Activated CD8-positive, alpha-beta memory T cell treated with anti-CD3 and anti-CD28 coated beads, Interleukin-2, amount 50 U/mL, for 4 hours (primary cell): ENCODE results near the gene MRTFB.

Source experiments
- DNase-seq: peaks from one replicate; pipeline ENCODE4 v3.0.0-alpha.2; 2020

The MRTFB gene

GRCh38 chr16:14296663-14297062 is 225.5 kb downstream of the MRTFB start:
- DNase-seq = no peak

DNA sequence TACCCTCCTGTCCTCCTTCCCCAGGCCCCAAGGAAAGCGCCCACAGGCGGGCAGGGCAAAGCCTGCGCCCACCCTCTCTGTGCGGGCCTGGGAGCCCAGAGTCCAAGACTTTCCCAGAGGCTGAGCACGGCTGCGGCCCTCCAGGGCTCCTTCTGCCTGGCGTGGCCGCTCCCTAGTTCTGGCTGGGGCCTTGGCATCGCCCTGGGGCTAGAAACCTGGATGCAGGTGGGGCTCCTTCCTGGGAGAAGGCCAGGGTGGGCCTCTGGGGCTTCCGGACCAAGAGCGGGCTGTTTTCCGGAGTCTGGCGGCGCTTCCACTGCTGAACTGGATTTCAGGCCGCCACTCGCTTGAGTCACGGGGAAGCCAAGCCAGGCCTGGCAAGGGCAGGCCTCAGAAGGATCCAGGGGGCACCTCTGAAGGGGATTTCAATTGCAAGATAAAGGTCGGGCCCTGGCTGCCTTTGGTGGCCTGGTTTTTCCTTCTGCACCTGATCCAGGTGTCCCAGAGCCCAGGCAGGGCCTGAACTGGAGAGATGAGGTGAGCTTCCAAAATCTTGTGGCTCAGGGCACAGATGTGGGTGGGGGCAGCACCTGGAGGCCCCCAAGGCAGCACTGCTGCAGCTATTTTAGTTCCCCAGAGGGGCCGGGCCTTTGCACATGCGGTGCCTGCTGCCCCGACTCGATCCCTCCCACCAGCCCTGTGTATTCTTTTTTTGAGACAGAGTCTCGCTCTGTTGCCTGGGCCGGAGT is 227.4 kb downstream of the MRTFB start:
- no peak for DNase-seq

DNA sequence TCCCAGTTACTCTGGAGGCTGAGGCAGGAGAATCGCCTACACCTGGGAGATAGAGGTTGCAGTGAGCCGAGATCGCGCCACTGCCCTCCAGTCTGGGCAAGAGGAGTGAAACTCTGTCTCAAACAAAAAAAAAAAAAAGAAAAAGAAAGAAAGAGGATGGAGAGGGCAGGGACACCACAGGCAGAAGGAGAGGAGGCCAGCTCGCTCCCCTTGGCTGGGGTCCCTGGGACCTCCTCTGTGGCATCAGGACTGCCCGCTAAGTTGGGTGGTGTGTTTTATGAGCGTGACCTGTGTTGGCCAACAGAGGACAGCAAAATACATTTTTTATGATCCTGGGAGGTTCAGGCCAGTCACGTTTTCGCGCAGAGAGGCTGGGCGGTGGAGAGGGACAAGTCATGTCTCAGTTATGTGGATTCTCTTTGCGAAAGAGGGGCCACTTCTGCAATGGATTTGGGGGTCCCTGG is 229.6 kb downstream of the MRTFB start:
- DNase-seq = no peak

DNA sequence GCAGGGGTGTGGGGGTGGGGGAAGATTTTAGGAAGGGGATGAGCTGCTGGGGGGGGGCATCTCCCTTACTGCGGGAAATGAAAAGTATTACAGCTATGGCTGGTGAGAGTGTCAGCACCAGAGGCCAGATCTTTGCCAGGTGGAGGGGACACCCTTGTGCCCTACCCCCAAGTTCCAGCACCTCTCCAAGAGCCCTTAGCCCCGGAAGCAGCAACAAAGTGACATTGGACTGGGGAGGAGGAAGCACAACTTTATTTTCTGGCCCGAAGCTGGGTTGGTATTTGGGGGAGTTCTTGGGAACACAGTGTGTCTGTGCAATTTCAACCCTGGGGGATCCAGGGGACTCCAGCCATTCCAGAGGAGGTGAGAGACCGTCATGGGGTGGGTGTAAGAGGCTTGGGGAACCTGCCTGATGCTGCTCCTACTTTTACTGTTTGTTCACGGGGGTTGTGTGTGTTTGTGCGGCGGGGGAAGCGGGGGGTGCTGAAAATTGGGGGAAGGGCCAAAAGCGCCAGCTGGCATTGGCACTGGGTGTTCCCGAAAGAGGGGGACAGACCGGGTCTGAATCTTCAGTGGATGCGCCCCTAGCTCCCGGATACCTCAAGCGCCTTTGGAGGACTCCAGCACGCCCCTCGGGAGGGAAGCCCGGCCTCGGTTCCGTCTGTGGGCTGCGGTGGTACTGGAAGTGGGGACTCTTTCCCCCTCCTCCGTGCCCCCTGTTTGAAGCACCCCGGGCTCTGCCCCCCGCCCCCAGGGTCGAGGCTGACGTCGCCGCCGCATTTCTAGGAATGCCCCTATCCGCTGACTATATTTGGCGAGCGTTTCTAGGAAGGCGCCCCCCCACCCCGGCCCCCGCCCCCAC is 230.3 kb downstream of the MRTFB start:
- peak; percentile 55 for DNase-seq

DNA sequence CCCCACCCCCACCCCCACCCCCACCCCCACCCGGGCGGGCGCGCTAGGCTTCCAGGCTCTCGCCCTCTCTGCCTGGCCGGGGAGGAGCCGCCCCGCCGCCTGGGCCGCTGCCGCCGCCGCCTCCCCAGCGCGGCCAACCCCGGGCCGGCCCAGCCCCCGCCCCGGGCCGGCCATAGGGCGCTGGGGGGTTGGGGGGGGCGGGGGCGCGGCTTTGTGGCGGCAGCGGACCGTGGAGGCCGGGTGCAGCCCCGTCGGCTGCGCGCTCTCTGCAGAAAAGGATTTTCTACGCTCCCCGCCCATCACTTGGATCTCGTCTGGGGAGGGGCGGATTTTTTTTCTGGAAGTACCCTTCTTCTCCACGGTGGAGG is 230.9 kb downstream of the MRTFB start:
- DNase-seq = no peak

GRCh38 chr16:14302399-14303181 is 231.5 kb downstream of the MRTFB start:
- peak; percentile 34 for DNase-seq

DNA sequence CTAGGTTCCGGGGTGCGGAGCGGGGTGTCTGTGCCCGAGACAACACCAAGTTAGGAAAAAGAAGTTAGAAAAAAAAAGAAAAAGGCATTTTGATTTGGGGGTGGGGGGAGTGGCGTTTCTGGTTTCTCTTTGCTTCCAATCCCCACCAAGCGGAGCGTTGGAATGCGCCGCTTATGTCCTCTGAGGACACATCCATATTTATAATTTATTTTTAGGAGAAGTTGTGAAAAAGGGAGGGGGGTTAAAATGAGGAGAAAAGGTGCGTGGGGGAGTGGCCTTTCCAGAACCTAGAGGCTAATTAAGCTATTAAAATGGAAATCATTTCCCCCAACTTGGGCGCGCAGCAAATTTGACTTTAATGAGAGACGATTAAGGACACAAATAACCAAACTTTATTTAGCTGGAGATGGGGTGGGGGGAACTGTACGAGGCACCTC is 232.1 kb downstream of the MRTFB start:
- no peak for DNase-seq

DNA sequence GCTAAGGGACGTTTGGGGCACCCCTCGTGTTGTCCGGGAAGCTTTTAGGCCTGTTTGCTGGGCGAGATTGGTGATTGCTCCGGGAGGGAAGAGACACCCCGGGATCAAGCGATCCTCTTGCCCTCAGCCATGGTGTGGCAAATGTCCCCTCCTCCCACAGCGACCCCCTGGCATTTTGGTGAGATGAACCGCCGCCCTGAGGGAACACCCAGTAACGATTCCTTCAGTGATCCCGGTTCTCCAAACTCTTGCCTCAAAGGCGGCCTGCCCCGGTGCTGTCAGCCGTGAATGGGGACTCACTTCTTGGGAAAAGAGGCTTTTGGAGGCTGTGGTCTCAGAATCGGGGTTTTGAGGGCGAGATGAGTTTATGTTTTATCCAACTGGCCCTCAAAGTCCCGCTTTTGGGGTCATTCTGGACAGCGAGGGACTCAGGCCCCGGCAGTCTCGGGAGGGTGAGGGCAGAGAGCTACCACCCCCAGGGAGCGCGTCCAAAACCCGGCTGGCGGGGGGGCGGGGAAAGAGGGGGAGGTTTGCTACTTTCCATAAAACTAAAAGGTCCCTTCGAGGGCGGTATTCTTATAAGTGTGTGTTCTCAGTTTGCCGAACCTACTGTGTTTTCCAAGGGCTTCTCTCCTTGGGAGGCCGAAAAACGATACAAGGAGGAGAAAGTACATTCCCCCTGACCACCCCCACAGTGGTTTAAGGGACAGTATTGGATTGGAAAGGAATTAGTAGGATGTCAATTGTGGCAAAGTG is 232.7 kb downstream of the MRTFB start:
- DNase-seq = no peak

GRCh38 chr16:14304891-14305460 is 233.9 kb downstream of the MRTFB start:
- no peak for DNase-seq

GRCh38 chr16:14306485-14307058 is 235.5 kb downstream of the MRTFB start:
- DNase-seq = no peak

DNA sequence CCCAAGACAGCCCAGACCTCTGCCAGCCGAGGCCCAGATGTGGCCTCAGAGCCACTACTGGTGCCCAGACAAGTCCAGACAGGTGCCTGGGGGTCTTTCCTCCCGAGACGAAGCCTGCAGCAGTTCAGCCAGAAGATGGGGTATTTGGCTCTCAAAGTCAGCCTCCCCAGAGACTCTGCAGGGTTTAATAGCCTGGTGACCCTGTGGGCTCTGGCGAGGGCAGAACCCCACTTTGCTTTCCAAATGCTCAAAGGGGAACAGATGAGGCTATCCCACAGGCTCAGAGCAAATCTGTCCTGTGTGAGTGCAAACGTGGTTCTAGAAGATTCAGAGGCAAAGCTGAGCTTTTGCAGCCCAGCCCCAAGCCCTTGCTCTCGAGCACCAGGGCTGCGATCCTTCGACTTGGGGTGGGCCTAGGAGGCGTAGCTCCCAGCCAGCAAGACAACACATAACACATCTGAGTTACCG is 236.0 kb downstream of the MRTFB start:
- DNase-seq = no peak

DNA sequence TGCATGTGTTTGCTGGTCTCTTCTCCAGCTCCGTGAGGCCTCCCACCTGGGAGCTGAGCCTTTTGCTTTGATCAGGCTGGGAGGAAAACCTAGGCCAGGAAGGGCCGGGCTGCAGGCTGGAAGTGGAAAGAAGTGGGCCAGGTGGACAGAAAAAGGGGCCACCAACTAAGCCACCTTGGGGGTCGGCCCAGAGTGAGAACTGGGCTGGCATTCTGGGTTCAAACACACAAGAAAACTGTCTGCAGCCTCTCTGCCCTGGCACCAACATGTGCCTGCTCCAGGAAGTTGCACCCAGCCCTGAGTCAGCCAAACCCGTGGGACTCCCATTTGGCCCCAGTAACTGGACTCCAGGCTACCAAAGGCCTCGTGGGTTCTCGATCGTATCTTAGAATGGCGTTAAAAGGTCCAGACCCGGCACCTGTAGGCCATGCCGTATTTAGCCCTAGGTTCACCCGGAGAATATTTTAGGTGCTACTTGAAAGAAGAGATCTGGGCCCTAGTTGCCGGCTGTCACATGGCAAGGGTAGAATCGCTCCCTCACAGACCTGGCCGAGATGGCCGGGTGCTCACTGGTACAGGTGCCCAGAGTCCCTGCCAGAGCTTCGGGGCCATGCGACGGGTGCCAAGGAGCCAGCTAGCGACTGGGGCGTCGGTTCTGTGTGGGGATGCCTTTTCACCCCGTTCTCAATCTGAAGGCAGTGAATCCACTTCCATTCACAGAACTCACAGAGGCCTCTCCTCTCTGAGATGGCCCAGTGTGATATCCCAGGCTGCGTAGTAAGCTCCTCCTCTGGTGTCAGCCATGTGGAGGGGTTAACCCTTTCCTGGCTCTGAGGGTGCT is 236.6 kb downstream of the MRTFB start:
- no peak for DNase-seq

DNA sequence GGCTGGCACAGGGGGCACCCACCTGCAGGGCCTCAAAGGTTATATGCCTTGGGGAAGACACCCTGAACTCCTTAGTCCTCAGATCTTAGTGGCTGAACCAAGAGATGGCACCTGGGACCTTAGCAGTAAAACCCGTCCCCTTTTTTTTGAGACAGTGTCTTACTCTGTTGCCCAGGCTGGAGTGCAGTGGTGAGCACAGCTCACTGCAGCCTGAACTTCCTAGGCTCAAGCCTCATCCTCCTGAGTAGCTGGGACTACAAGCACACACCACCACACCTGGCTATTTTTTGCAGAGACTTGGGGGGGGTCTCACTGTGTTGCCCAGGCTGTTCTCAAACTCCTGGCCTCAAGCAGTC is 237.2 kb downstream of the MRTFB start:
- no peak for DNase-seq

DNA sequence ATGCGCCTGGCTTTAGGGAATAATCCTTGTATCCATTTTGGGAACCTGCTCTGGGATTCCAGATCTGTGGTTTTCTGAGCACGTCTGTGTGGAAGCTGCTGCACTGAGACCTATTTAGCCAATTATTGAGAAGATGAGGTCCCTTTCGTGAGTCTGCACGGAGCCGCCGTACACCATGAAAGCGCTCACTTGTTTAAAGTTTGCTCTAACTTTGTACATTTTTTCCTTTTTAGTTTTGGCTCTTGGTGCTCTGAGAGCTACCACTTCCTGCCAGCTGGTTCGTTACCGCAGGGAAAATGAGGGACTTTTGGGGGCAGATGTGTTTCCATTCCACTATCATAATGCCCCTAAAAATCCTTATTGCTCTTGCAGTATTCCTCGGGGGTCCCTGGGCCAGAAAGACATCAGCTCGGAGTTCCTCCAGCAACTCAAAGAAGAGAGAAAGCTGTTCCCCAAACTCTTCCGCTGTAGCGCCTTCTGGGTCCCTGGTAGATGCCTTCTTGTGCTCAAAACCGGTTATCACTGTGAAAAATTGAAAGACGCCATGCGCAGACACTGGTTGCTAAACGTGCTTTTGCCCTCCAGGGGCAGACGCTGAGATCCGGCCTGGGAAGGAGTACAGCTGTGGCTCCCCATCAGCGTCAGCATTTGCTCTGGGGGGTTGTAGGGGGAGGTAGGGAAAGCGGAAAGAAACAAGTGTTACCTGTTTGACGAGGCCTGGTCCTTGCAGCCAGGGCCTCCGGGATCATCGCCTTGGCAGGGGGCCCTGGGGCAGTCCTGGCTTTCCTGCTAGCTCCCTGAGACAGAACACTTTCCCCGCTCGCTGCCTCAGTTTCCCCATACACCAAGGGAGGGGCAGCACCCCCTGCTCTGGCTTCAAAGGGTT is 238.1 kb downstream of the MRTFB start:
- DNase-seq = peak; percentile 24

DNA sequence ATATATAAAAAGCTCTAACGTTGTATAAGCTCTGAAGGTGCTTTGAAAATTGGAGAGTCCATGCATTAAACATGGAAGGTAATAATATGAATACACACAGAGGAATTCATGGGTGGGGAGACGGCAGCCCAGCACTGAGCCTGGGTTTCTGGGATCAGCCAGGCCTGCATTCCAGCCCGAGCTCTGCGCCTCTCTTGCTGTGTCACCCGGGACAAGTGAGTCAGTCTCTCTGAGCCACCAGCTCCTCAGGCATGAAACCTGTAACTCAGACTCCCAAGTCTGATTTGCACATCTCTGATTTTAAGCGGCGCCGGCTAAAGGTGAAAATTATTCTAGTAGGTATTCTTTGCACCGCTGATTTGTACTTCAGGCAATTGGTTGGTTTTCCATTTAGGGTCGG is 238.8 kb downstream of the MRTFB start:
- no peak for DNase-seq

- no peak for DNase-seq
Observed at GRCh38 chr16:14310519-14310991, 239.4 kb downstream of the MRTFB start.

DNA sequence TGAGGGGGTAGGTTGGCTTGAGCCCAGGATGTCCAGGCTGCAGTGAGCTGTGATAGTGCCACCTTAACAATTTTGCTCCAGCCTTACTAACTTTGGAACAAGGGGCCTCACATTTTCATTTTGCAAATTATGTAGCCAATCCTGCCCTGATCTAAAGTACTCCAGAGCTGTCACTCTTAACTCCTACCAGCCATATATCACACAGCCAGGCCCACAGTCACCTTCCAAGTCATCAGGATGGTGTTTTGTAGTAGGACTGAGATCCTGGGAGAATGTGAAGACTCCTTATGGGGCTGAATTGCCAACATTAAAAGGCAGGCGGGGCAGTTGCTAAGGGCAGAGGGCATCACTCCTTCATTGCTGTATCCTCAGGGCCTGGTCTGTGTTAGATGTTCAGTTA is 243.0 kb downstream of the MRTFB start:
- no peak for DNase-seq

GRCh38 chr16:14315683-14316320 is 244.7 kb downstream of the MRTFB start:
- DNase-seq = no peak
